ENCODE results near the gene TRRAP. TPM values are rescaled to one million over a fixed set of nuclear protein-coding genes. Genes with fewer than 3 reads are reported as not detected.

The TRRAP gene
- total and polyA plus RNA-seq, 2 experiments from 2014 or later, result 14.9 to 58.7 TPM

DNA sequence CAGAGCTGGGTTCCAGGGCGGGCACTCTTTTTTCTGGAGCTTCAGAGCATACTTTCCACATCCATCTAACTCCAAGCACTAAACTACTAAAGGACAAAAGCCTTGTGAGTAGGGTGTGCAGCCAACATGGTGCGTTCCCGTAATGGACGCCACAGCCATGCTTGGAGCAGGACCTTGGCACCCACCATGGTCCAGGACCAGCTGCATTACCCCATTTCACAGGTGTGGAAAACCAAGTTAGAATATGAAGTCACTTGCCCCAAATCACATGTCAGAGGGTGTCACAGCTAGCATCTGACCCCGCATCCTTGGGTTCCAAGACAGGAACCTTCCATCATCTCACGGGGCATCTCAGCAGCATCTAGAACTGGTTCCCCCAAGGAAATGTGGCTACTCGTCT is 153.2 kb downstream of the TRRAP start (continued):
- TF ChIP-seq, protein P1, sequence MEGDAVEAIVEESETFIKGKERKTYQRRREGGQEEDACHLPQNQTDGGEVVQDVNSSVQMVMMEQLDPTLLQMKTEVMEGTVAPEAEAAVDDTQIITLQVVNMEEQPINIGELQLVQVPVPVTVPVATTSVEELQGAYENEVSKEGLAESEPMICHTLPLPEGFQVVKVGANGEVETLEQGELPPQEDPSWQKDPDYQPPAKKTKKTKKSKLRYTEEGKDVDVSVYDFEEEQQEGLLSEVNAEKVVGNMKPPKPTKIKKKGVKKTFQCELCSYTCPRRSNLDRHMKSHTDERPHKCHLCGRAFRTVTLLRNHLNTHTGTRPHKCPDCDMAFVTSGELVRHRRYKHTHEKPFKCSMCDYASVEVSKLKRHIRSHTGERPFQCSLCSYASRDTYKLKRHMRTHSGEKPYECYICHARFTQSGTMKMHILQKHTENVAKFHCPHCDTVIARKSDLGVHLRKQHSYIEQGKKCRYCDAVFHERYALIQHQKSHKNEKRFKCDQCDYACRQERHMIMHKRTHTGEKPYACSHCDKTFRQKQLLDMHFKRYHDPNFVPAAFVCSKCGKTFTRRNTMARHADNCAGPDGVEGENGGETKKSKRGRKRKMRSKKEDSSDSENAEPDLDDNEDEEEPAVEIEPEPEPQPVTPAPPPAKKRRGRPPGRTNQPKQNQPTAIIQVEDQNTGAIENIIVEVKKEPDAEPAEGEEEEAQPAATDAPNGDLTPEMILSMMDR (conservative IDR thresholded peaks at IDR 0.05; ENCODE audit: low read depth in 2 of 2), result no peak
- TF ChIP-seq NANOG (IDR thresholded peaks at IDR 0.05; ENCODE audit: borderline replicate concordance) (no peak), ZNF114 (CRISPR knock-in tag; IDR thresholded peaks at IDR 0.05) (no peak), JUNB (IDR thresholded peaks at IDR 0.05; ENCODE audit: unreplicated experiment) (no peak), STAT1 (IDR thresholded peaks at IDR 0.05; ENCODE audit: unreplicated experiment) (no peak)
- TF ChIP-seq, protein P2, sequence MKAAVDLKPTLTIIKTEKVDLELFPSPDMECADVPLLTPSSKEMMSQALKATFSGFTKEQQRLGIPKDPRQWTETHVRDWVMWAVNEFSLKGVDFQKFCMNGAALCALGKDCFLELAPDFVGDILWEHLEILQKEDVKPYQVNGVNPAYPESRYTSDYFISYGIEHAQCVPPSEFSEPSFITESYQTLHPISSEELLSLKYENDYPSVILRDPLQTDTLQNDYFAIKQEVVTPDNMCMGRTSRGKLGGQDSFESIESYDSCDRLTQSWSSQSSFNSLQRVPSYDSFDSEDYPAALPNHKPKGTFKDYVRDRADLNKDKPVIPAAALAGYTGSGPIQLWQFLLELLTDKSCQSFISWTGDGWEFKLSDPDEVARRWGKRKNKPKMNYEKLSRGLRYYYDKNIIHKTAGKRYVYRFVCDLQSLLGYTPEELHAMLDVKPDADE (IDR thresholded peaks at IDR 0.05), result no peak

DNA sequence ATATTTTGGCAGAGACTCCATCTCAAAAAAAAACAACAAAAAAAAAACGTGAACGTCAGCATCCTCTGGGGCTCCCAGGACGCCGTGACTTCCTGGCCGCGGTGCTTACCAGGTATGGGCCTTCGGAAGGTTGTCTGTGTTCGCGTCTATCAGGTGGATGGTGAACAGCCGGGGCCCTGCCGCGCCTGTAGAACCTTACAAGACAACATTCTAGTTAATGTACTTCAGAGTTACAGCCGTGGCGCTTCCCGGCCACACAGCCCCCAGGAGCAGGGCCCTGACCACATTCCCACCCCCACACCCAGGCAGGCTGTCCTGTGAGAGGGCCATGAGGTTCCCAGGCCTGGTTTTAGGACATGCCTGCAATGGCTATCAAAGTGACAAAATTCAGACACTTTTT is 154.6 kb downstream of the TRRAP start:
- Mint-ChIP-seq H3K9me3 (no peaks in the 10 kb centered on the region), H3K27ac (no peak overlapping the region), H3K4me3 (no peak overlapping the region), H3K36me3 (ENCODE audit: low read depth) (peaks cover 92% of the 10 kb centered on the region), H3K27me3 (ENCODE audit: insufficient read depth, low read depth, poor library complexity) (peaks cover 14% of the 10 kb centered on the region), H3K4me1 (peaks cover 8% of the 10 kb centered on the region)
- DNase-seq (ENCODE audit: low spot score), result no peak
- no peak overlapping the region for H3K4me3 ChIP-seq
- no peaks in the 10 kb centered on the region for H3K9me2 ChIP-seq (ENCODE audit: insufficient read depth)
- no peak for ATAC-seq
- H3K36me3 ChIP-seq (ENCODE audit: insufficient read depth), result peaks cover 45% of the 10 kb centered on the region
- no peaks in the 10 kb centered on the region for H3K4me1 ChIP-seq (ENCODE audit: insufficient read depth)
- H3K4me2 ChIP-seq, result no peak overlapping the region
- H3K27ac ChIP-seq (ENCODE audit: low read depth), result no peak overlapping the region
- H2AFZ ChIP-seq, result no peak overlapping the region
- H3K79me2 ChIP-seq (replicated peaks; ENCODE audit: insufficient read depth), result no peaks in the 10 kb centered on the region
- no peaks in the 10 kb centered on the region for H3F3A ChIP-seq (replicated peaks; ENCODE audit: low read depth)
- H4K20me1 ChIP-seq (replicated peaks; ENCODE audit: insufficient read depth), result no peaks in the 10 kb centered on the region; the same call in 1 of the 2 replicates
- no peaks in the 10 kb centered on the region for H3K27me3 ChIP-seq (ENCODE audit: insufficient read depth)
- TF ChIP-seq CREB1 (CRISPR knock-in tag; IDR thresholded peaks at IDR 0.05; ENCODE audit: low read depth), result no peak
- no peak for TF ChIP-seq NANOG (IDR thresholded peaks at IDR 0.05; ENCODE audit: borderline replicate concordance)
- TF ChIP-seq, protein P3, sequence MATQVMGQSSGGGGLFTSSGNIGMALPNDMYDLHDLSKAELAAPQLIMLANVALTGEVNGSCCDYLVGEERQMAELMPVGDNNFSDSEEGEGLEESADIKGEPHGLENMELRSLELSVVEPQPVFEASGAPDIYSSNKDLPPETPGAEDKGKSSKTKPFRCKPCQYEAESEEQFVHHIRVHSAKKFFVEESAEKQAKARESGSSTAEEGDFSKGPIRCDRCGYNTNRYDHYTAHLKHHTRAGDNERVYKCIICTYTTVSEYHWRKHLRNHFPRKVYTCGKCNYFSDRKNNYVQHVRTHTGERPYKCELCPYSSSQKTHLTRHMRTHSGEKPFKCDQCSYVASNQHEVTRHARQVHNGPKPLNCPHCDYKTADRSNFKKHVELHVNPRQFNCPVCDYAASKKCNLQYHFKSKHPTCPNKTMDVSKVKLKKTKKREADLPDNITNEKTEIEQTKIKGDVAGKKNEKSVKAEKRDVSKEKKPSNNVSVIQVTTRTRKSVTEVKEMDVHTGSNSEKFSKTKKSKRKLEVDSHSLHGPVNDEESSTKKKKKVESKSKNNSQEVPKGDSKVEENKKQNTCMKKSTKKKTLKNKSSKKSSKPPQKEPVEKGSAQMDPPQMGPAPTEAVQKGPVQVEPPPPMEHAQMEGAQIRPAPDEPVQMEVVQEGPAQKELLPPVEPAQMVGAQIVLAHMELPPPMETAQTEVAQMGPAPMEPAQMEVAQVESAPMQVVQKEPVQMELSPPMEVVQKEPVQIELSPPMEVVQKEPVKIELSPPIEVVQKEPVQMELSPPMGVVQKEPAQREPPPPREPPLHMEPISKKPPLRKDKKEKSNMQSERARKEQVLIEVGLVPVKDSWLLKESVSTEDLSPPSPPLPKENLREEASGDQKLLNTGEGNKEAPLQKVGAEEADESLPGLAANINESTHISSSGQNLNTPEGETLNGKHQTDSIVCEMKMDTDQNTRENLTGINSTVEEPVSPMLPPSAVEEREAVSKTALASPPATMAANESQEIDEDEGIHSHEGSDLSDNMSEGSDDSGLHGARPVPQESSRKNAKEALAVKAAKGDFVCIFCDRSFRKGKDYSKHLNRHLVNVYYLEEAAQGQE (IDR thresholded peaks at IDR 0.05; ENCODE audit: unreplicated experiment), result no peak
- TF ChIP-seq STAT1 (IDR thresholded peaks at IDR 0.05; ENCODE audit: unreplicated experiment), result no peak
- TF ChIP-seq, protein P1 (conservative IDR thresholded peaks at IDR 0.05; ENCODE audit: low read depth in 2 of 2), result no peak
- TF ChIP-seq JUNB (IDR thresholded peaks at IDR 0.05; ENCODE audit: unreplicated experiment), result no peak
- TF ChIP-seq ZNF331 (CRISPR knock-in tag; IDR thresholded peaks at IDR 0.05; ENCODE audit: low read depth), result no peak
- TF ChIP-seq EZH2 (IDR thresholded peaks at IDR 0.05; ENCODE audit: low read depth, unreplicated experiment), result no peak
- TF ChIP-seq, protein P2 (IDR thresholded peaks at IDR 0.05), result no peak
- TF ChIP-seq ZNF114 (CRISPR knock-in tag; IDR thresholded peaks at IDR 0.05), result no peak

Measured in GM23338 (cell line).